Lower leg skin (tissue), 3 donors: Measurements from ENCODE around the gene NKAIN4.

Experiments used
- POLR2A ChIP-seq, 2 donors: fragments of 450-650 bp; IDR thresholded peaks; one replicate each; pipeline ENCODE4 v1.6.1; 2016 to 2017; ENCODE audit warnings: antibody characterized with exemption in 2 of 2, mild to moderate bottlenecking in 1 of 2, moderate library complexity in 1 of 2
- TF ChIP-seq, protein P1 (sequence below), 3 donors: fragments of 450-650 bp; IDR thresholded peaks; one replicate each; pipeline ENCODE4 v1.5.1; 2016; ENCODE audit warnings: antibody characterized with exemption in 3 of 3, mild to moderate bottlenecking in 3 of 3, moderate library complexity in 2 of 3

DNA sequence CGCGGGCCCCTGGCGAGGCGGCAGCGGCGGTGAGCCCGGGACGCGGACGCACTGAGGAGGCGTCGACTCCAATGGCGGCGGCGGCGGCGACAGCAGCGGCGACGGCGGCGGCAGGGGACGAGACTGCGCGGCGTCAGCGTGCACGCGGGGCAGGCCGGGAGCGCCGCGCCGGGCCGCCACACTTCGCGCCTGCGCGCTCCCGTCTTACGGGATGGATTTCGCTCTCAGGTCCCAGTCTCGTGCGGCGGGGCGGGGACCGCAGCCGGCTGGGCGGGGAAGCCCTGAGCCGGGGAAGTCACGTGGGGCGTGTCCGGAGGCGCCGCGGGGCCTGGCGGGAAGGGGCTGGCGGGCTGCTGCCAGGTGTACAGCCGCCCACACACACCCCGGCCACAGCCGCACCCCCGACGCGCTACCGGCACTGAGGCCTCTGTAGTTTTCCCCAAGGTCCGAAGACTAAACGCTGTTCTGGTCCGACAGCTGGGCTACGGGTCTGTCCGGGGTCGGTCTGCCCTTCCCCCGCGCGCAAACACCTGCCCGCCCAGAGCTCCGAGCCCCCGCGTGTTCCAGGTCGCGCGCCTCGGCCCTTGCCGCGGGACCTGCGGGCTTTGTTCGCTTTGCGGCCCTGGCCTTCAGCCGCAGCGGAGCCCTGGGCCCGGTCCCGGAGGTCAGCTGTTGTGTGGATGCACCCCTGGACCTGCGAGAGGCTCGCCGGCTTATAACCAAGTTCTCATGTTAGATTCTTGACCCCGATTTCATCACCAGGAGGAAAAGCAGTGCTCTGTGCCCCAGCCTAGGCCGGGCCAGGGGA lies 38.0 kb downstream of the NKAIN4 start, which contains the start of gene YTHDF1:
- TF ChIP-seq, protein P1, sequence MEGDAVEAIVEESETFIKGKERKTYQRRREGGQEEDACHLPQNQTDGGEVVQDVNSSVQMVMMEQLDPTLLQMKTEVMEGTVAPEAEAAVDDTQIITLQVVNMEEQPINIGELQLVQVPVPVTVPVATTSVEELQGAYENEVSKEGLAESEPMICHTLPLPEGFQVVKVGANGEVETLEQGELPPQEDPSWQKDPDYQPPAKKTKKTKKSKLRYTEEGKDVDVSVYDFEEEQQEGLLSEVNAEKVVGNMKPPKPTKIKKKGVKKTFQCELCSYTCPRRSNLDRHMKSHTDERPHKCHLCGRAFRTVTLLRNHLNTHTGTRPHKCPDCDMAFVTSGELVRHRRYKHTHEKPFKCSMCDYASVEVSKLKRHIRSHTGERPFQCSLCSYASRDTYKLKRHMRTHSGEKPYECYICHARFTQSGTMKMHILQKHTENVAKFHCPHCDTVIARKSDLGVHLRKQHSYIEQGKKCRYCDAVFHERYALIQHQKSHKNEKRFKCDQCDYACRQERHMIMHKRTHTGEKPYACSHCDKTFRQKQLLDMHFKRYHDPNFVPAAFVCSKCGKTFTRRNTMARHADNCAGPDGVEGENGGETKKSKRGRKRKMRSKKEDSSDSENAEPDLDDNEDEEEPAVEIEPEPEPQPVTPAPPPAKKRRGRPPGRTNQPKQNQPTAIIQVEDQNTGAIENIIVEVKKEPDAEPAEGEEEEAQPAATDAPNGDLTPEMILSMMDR (IDR thresholded peaks at IDR 0.05): peak in 1 of 3 donors; percentile 17
- no peak for TF ChIP-seq POLR2A (IDR thresholded peaks at IDR 0.05)
